Measurements from ENCODE around the gene LGR5. TPM values are rescaled to one million over a fixed set of nuclear protein-coding genes. Genes with fewer than 3 reads are reported as not detected.

LGR5 gene
- total and polyA plus RNA-seq, 9 of the 15 experiments (the other 6 are each of a cell fraction or from before 2014, with no cell fraction given) = not detected

- no peaks in the 10 kb centered on the region for H3K9me3 ChIP-seq (replicated peaks; ENCODE audit: control insufficient read depth, insufficient read depth, low read depth, low read length)
- no peaks in the 10 kb centered on the region for H3K79me2 ChIP-seq (ENCODE audit: control insufficient read depth, insufficient read depth, low read length)
- no peak overlapping the region for H3K27ac ChIP-seq (ENCODE audit: extremely low read depth, low read depth, low read length)
- no peak overlapping the region for H2AFZ ChIP-seq (ENCODE audit: low read depth, low read length)
- FAIRE-seq = no peak
- no peak for DNase-seq (ENCODE audit: extremely low read depth in 1 of 4, low spot score in 3 of 4)
- intact Hi-C loops (cut with micrococcal nuclease) = no loop called here
- WGBS (ENCODE audit: insufficient coverage, low coverage, missing lambda C conversion rate) = 2% methylated on average over 3 of the region's 3 CpGs
- POLR2A ChIA-PET = interaction anchor here (1.1 kb wide), 1 partner anchor 18 kb away, joined by 3 read pairs; no protein-coding TSS in a partner anchor
- ATAC-seq = no peak
- BruUV-seq (replicated peaks) = no TSS peak
- peaks cover 0 to under 1% of the 10 kb centered on the region in 2 experiments; a peak in 1 of 5 replicates for H3K27me3 ChIP-seq (ENCODE audit: control insufficient read depth in 2 of 2, insufficient read depth in 2 of 2, low read length in 2 of 2)
- no peaks in the 10 kb centered on the region for H3K4me1 ChIP-seq (replicated peaks in 1 of 2; ENCODE audit: control insufficient read depth in 2 of 2, insufficient read depth in 2 of 2, low read length in 2 of 2)
- no peaks in the 10 kb centered on the region for H3K9me1 ChIP-seq (ENCODE audit: control insufficient read depth, insufficient read depth, low read length)
- H3K9ac ChIP-seq (ENCODE audit: insufficient read depth in 1 of 2, low read depth in 2 of 2, low read length in 2 of 2) = no peak overlapping the region
- CTCF ChIA-PET (ENCODE audit: low intra/inter-chr PET ratio) = no interaction called here
- no peak overlapping the region for H3K4me3 ChIP-seq
- H3K36me3 ChIP-seq (ENCODE audit: control insufficient read depth, insufficient read depth, low read length) = no peaks in the 10 kb centered on the region
- no peaks in the 10 kb centered on the region for H4K20me1 ChIP-seq (replicated peaks; ENCODE audit: control insufficient read depth, insufficient read depth, low read length)
- TF ChIP-seq ZNF76 (CRISPR knock-in tag; IDR thresholded peaks at IDR 0.05; ENCODE audit: borderline replicate concordance) (no peak), ZNF583 (CRISPR knock-in tag; IDR thresholded peaks at IDR 0.05) (no peak), ZSCAN32 (CRISPR knock-in tag; IDR thresholded peaks at IDR 0.05) (no peak), HINFP (tag; conservative IDR thresholded peaks at IDR 0.05; ENCODE audit: low read depth) (no peak), SMC3 (conservative IDR thresholded peaks at IDR 0.05; ENCODE audit: insufficient read depth, low read depth, low read length) (no peak), CGGBP1 (CRISPR knock-in tag; IDR thresholded peaks at IDR 0.05) (no peak), BCLAF1 (IDR thresholded peaks at IDR 0.05; ENCODE audit: borderline replicate concordance in 1 of 2, control insufficient read depth in 1 of 2, low read depth in 2 of 2, low read length in 1 of 2) (no peak), CBX3 (IDR thresholded peaks at IDR 0.05; ENCODE audit: borderline replicate concordance in 1 of 2, low read length in 2 of 2) (no peak), FOSL1 (tag; conservative IDR thresholded peaks at IDR 0.05) (no peak), NFRKB (IDR thresholded peaks at IDR 0.05; ENCODE audit: low read depth) (no peak), PHF8 (IDR thresholded peaks at IDR 0.05; ENCODE audit: borderline replicate concordance, low read length) (no peak)
- H3K4me2 ChIP-seq (ENCODE audit: insufficient read depth, low read length) = no peak overlapping the region
- in situ Hi-C loops (cut with MboI) = no loop called here
Measured at GRCh38 chr12:71538807-71539206, 99.2 kb downstream of the LGR5 start.

Measured in K562 (cell line).